Stimulated activated CD4-positive, alpha-beta T cell treated with anti-CD3 and anti-CD28 coated beads, Interleukin-1b, Interleukin-23, amount 100 ng/mL, for 24 hours (primary cell): ENCODE measurements around the gene MTHFD2L.
"Not testable (repeated sequence)": the region's sequence is repeated elsewhere in the genome, so short reads cannot be mapped to it uniquely, and the experiment has no call there.

Experiments
- DNase-seq, 4 experiments: peaks; one replicate each; pipeline ENCODE4 v3.0.0-alpha.2; 2020; ENCODE audit warnings: low read depth in 4 of 4, low spot score in 1 of 4

Gene MTHFD2L

DNA sequence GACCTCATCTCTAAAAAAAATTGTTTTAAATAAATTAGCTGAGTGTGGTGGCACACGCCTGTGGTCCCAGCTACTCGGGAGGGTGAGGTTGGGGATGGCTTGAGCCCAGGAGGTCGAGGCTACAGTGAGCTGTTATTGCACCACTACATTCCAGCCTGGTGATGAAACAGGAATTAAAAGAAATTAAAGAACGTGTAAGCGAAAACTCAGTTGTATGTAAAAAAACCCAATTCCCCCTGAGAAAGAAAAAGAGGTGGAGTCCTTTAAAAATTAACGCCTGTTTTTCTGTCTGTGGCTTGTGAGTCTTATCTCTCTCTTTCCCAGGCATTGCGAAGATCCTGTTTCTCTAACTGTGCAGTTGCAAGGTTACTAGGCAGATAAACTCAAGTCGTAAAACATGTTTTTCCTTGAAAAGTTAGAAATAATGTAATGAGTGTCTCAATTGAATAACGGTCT lies 172.4 kb downstream of the MTHFD2L start:
- DNase-seq, result no peak

DNA sequence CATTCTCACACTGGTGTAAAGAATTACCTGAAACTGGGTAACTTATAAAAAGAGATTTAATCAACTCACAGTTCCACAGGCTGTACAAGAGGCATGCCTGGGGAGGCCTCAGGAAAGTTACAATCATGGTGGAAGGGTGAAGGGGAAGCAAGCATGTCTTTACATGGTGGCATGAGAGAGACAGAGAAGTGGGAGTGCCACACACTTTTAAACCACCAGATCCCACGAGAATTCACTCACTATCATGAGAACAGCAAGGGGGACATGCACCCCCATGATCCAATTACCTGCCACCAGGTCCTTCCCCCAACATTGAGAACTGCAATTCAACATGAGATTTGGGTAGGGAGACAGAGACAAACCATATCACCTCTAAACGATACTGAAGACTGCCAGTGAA lies 173.3 kb downstream of the MTHFD2L start:
- no peak for DNase-seq

DNA sequence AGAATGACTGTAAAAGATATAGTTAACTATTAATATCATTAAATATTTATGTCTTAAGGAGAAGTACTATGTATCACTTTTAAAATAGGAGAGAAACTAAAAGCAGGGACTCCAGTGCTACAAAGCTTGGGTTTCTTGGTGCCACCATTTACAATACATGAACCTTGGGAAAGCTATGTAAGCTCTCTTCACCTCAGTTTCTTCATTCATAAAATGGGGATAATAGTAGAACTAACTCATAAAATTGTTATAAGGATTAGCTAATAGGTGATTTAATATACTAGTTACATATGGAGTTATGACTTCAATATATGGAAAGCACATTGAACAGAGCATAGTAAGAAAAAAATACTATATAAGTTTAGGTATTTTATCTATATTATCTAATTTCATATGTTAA lies 174.0 kb downstream of the MTHFD2L start:
- DNase-seq, result no peak

DNA sequence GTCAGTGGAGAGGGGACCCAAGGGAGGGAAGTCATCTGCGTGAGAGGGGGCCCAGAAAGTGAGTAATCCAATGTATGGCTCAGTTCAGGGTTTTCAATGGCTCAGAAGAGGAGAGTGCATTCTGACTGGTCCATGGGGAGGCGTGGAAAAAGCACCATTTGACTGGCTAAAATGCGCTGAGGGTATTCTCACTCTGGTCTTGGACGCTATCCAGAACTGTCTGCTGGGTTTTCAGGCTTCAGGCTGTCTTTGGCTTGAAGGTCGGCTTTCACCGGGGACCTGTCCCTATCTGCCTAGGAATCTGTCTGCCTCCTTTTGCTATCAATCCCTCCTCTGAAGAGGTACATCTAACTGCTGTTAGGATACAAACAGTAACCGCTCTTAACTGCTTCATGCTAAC lies 176.7 kb downstream of the MTHFD2L start:
- DNase-seq, result no peak

DNA sequence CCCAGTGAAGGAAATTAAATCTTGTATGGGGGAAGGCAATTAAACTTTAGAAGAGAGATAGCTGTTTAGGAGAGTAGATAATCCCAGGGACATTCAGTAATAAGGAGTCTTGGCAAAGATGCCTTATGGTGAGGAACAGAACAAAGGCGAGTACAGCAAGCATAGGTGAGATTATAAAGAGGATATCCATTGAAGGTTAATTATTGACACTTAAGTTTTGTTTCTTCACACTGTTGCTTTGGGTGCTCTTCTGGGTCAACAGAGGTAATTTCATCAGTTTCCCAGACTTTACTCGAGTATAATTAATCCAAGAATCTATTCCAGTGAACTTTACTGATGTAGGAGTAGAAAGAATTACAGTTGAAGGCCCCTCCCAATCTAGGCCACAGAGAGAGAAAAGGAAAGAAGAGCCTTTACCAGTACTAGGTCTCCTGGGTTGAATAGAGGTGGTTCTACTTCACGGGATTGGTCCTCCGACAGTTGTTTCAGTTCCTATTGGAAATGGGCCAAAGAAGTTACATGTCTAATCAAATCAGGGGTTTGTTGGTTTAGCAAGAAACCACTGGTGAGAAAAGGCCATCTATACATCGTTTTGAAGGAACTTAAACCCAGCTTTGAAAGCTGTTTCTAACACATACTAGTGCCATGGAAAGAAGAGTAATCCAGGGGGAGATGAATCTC lies 177.6 kb downstream of the MTHFD2L start:
- DNase-seq, result no peak

DNA sequence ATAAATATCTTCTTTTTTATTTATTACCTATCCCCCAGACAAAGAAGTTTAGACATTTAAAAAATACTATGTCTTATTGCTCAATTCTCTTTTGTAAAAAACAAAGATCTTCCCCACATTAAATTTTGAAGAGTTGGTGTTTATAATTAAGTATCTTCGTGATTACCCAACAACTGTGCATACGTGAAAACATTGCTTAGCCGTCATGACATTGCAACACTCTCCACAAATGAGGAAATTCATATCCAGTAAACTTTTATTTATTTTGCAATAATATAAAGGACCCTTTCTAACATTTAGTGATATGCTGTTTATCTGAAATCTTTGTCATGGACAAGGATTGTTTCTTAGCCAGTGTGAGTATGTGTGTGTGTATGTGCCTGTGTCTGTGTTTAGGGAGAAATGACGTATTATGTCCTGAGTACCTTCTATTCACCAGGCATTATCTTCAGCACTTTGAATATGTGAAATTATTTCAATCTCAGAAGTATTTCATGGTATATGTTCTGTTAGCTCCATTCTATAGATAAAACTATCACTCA lies 180.9 kb downstream of the MTHFD2L start:
- no peak for DNase-seq

DNA sequence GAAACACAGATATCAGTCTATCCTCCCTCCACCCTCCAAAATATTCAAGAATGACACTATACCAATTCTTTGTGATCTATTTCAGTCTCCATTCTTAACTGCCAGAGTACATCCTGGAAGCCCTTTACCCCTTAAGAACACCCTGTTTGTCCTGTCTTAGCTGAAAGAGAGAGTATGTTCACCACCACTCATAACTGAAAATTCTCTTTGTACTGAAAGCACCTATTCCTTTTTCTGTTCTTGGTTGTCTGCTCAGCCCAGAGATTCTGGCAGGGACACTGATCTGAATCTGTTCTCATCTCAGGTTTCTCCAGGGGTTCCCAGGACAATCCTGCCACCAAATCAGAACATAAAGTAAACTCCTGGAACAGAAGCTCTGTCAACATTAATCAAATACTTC lies 181.6 kb downstream of the MTHFD2L start:
- no peak for DNase-seq

DNA sequence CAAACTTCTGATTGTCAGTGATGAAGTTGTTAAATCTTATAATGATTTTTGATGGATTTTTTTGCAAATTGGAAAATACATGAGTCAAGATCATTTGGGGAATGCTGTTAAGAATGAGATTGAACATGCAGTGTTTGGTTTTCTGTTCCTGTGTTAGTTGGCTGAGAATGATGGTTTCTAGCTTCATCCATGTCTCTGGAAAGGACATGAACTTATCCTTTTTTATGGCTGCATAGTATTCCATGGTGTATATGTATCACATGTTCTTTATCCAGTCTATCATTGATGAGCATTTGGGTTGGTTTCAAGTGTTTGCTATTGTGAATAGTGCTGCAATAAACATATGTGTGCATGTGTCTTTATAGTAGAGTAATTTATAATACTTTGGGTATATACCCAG lies 182.5 kb downstream of the MTHFD2L start:
- DNase-seq, result not testable (repeated sequence)

DNA sequence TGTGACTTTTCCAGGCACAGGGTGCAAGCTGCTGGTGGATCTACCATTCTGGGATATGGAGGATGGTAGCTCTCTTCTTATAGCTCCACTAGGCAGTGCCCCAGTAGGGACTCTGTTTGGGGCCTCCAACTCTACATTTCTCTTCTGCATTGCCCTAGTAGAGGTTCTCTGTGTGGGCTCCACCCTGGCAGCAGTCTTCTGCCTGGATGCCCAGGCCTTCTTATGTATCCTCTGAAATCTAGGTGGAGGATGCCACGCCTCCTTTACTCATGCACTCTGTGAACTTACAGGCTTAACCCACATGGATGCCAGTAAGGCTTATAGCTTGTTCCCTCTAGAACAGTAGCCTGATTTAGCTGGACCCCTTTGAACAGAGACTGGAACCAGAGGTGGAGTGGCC lies 186.1 kb downstream of the MTHFD2L start:
- DNase-seq, result no peak
